GM11168 (cell line): ENCODE measurements around the gene CAD.

ENCODE experiments used
- in situ Hi-C: fragments of 300-500 bp; cut with MboI; formaldehyde crosslinking; loops from one replicate; pipeline ENCODE4 v1.12.0; 2022; ENCODE audit warnings: low sequenced_read_pairs; ENCODE audit not compliant: unreplicated experiment

Gene CAD

DNA sequence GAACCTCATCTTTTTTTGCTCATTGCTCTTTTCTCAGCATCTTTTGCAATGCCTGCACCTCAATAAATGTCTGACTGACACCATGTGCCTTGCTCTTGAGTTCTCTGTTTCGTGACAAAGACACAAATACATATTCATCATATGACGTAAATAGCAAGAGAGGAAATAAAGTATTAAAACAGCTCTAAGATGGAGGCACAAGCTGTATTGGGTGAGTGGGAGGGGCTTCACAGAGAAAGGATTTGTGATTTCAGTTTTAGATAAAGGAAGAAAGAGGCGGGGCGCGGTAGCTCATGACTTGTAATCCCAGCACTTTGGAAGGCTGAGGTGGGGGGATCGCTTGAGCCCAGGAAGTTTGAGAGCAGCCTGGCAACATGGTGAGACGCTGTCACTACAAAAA lies 2.9 kb downstream of the CAD start:
- in situ Hi-C loops: no loop called here

GRCh38 chr2:27221166-27221565 lies 4.0 kb downstream of the CAD start:
- in situ Hi-C loops: no loop called here

DNA sequence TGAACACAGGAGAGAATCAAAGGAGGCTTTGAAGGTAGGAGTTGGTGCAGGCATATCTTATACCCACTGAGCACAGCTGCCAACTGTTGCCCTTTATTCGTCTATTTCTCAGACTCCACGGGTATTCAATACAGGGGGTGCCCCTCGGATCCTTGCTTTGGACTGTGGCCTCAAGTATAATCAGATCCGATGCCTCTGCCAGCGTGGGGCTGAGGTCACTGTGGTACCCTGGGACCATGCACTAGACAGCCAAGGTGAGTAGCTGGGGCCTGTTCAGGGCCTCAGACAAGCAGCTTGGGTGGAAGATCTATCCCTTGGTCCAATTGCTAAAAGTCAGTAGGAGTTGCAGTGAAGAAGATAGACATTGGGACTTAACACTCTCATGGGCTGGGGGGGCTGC lies 5.2 kb downstream of the CAD start:
- in situ Hi-C loops: no loop called here

- in situ Hi-C loops: no loop called here
Measured at GRCh38 chr2:27223416-27223815, 6.2 kb downstream of the CAD start.

DNA sequence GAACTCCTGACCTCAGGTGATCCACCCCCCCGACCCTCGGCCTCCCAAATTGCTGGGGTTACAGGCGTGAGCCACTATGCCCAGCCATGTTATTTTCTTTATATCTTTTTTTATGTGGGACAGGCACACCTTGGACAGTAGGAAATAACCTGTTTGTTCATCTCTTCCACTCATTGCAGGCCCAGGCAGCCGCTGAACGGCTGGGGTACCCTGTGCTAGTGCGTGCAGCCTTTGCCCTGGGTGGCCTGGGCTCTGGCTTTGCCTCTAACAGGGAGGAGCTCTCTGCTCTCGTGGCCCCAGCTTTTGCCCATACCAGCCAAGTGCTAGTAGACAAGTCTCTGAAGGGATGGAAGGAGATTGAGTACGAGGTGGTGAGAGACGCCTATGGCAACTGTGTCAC lies 8.4 kb downstream of the CAD start:
- in situ Hi-C loops: no loop called here

DNA sequence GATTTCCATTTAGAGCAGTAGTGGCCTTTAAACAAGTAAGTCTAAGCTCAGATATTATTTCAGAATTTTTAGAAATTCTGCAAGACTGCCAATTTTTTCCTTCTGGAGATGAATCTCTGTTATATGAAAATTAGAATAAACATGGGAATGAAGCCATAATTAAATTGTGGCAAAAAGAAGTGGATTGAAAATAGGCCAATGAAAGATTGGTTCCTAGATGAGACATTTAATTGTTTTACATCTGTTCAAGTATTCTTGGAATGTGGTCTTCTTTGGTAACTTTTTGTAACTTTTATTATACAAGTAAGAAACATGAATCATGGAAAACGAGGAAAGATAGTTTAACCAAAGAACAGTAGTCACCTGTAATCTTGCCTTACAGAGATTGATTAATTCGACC lies 10.3 kb downstream of the CAD start:
- in situ Hi-C loops: no loop called here

DNA sequence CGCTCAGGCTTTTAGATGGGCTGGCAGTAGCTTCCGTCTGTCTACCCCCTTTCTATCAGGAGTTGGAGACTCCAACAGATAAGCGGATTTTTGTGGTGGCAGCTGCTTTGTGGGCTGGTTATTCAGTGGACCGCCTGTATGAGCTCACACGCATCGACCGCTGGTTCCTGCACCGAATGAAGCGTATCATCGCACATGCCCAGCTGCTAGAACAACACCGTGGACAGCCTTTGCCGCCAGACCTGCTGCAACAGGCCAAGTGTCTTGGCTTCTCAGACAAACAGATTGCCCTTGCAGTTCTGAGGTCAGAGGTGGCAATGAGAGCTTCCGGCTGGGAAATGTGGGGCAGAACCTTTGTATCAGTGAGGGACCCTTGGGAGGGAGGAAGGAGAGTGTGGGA lies 14.8 kb downstream of the CAD start:
- in situ Hi-C loops: no loop called here

GRCh38 chr2:27233341-27233740 lies 16.2 kb downstream of the CAD start:
- in situ Hi-C loops: no loop called here

GRCh38 chr2:27236136-27236535 lies 19.0 kb downstream of the CAD start:
- in situ Hi-C loops: no loop called here

DNA sequence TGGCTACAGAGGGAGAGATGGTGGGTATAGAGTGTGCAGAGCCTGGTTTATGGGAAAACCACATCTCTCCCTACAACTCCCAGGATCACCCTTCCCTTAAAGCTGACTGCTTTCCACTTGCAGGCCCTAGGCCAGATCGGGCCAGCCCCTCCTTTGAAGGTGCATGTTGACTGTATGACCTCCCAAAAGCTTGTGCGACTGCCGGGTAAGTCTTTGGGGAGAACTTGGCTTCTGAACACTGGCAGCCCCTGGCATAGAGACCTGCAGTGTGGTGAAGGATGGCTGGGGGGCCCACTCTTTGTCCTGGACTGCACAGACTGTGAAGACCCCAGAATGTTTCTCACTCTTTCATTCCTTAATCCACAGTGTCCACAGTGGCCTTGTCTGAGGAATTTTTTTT lies 19.5 kb downstream of the CAD start:
- in situ Hi-C loops: no loop called here

GRCh38 chr2:27237341-27237945 lies 20.3 kb downstream of the CAD start:
- in situ Hi-C loops: no loop called here

GRCh38 chr2:27238976-27239375 lies 21.8 kb downstream of the CAD start:
- in situ Hi-C loops: no loop called here

- in situ Hi-C loops: no loop called here
Measured at GRCh38 chr2:27240406-27240805, 23.2 kb downstream of the CAD start.

DNA sequence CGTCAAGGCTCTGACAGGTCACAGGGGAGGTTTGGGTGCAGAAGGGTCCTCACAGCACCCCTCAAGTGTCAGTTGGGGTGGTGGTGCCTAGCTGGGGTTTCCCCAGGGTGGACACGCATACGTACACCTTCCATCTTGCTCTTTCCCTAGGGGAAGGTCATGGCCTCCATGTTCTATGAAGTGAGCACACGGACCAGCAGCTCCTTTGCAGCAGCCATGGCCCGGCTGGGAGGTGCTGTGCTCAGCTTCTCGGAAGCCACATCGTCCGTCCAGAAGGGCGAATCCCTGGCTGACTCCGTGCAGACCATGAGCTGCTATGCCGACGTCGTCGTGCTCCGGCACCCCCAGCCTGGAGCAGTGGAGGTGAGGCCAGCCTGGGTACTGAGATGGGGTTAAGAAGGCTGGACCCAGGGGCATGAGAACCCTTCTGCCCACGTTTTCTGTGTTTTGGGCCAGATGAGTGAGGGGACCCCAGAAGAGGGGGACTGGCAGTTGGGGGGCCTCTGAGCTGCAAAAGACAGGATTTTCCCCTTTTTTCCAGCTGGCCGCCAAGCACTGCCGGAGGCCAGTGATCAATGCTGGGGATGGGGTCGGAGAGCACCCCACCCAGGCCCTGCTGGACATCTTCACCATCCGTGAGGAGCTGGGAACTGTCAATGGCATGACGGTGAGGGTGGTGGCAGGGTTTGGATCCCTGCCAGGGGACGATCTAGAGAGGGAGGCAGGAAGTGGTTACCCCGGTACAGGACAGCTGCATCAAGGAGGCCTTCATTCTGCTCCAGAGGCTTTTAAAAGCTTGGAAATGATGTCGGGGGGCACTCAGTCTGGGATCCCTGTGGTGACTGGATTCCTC lies 24.8 kb downstream of the CAD start:
- in situ Hi-C loops: no loop called here

DNA sequence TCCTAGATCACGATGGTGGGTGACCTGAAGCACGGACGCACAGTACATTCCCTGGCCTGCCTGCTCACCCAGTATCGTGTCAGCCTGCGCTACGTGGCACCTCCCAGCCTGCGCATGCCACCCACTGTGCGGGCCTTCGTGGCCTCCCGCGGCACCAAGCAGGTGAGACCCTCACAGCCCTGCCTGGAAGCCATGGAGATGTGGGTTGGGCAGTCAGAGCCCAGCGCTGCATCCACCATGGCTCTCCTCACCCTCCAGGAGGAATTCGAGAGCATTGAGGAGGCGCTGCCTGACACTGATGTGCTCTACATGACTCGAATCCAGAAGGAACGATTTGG lies 25.4 kb downstream of the CAD start:
- in situ Hi-C loops: no loop called here

GRCh38 chr2:27243391-27244130 lies 26.4 kb downstream of the CAD start:
- in situ Hi-C loops: no loop called here

DNA sequence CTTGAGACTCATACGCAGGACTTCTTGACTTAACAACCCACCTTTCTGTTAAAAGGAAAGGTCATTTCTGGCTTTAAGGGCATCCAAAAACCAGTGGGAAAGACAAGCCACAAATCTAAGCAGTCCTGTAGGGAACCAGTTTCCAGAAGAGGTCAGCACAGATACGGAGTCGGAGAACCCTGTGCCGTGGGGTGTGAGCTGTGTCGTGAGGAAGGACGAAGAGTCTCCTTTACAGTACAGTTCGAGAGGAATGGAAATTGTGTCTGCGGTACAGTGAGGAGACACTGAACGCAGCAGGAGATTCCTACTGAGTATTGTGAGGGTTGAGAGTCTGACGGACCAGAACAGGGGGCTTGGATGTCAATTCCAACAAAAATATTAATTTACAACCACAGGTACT lies 27.9 kb downstream of the CAD start:
- in situ Hi-C loops: no loop called here

- in situ Hi-C loops: no loop called here
Measured at GRCh38 chr2:27245626-27246025, 28.5 kb downstream of the CAD start.

DNA sequence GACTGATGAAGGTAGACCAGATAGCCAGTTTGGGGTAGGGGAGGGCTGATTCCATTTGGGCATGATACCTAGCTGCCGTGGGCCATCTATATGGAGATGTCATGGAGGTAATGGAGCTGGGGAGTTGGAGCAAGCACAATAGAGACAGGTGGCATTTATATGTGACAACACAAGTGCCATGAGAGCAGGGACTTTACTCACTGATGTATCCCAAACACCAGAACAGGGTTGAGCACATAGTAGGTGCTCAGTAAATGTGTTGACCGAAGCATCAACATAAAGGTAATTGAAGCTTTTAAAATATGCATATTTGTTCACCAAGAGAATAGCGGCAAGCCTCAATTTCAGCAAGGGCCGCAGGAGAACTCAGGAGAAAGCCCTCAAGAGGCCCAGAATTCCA lies 30.7 kb downstream of the CAD start:
- in situ Hi-C loops: no loop called here

DNA sequence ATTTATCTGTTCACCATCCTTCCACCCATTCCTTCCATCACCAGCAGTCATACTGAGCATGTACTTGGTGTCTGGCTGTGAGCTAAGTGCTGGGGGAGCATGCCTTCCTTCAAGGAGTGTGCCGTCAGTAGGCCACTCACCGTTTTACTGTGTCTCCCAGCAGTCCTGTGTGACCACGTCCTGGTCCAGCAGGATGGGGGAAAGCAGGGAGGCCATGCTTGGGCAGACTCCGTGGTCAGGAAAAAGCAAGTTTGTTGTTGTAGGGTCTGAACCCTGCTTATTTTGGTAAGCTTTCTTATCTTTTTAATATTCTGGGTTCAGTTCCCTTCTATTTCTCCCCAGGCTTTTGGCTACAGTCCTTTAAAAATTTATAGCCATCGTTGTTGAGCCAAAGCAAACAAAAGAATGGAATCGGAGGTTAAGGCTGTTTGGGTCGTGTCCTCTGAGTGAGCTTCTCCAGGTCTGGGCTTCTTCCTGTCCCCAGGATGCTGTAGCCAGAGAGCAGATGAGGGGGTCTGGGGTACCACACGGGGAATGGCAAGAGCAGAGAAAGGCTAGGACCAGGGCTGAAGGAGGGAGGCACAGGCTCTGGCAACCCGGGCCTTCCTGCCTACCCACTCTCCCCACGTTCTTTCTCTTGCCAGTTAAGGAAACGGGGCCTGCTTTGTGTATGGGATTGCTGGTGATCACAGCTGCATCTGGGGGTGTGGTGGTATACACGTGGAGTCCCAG lies 32.2 kb downstream of the CAD start:
- in situ Hi-C loops: no loop called here
